WERI-Rb-1 (cell line): ENCODE data around the gene CALML3.

ENCODE experiments used
- DNase-seq: peaks from one replicate; pipeline ENCODE4 v3.0.0-alpha.2; 2020
- H3K27ac ChIP-seq: fragments of 250-450 bp; sonication (Bioruptor Pico); 2 replicates; pipeline ENCODE4 v1.5.1; 2020; ENCODE audit warnings: mild to moderate bottlenecking, moderate library complexity
- H3K27me3 ChIP-seq: fragments of 250-450 bp; sonication (Bioruptor Pico); 2 replicates; pipeline ENCODE4 v1.5.1; 2021; ENCODE audit warnings: mild to moderate bottlenecking, low read depth, moderate library complexity; ENCODE audit not compliant: insufficient read depth, severe bottlenecking
- H3K36me3 ChIP-seq: fragments of 250-450 bp; sonication (Bioruptor Pico); 2 replicates; pipeline ENCODE4 v1.5.1; 2020; ENCODE audit warnings: mild to moderate bottlenecking, moderate library complexity
- H3K4me3 ChIP-seq: 2 replicates; pipeline ENCODE4 v1.5.1; 2011; ENCODE audit warnings: low read depth, mild to moderate bottlenecking, control low read depth, low read length
- H3K9me3 ChIP-seq: fragments of 250-450 bp; sonication (Bioruptor Pico); 2 replicates; pipeline ENCODE4 v1.5.1; 2021; ENCODE audit warnings: mild to moderate bottlenecking, moderate library complexity; ENCODE audit not compliant: severe bottlenecking
- TF ChIP-seq, protein P1 (sequence below): IDR thresholded peaks from 2 replicates; pipeline ENCODE4 v1.5.1; 2011; ENCODE audit warnings: low read depth, mild to moderate bottlenecking, control low read depth, inconsistent platforms, low read length

CALML3 gene

DNA sequence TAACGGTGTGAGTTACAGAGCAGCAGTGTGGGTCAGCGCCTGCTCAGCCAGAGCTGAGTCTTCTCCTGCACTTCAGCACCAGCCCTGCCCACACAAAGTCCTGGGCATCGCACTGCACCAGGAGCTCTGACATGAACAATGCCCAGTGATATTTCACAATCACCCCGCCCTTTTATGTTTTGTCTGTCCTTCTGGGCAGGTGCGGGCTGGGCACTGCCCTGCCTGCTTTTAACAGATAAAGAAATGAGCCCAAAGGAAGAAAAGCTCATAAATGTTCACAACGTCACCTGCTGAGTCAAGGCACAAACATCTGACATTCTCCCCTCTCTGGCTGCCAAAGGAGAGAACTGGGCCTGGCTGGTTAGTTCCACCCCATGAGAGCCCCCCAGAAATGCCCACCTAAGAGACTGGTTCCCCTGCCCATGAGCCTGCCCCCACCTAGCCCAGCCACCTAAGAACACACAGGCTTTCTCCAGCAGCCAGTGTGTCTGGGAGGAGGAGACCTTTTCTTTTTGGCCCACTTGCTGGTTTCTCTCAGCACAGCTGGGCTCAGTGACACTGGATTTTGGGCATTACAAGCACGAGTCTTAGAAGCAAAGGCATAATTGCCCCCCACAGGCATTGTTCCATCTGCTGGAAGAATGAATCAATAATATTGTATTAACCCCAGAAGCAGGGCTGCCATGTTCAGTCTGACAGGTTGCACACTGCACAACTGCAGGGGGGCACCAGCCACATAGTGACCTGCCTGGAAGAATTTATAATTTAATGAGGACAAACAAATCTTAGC lies 22.3 kb downstream of the CALML3 start:
- H3K27me3 ChIP-seq, result no peaks in the 10 kb centered on the region
- DNase-seq, result no peak
- no peak overlapping the region for H3K27ac ChIP-seq
- TF ChIP-seq, protein P1, sequence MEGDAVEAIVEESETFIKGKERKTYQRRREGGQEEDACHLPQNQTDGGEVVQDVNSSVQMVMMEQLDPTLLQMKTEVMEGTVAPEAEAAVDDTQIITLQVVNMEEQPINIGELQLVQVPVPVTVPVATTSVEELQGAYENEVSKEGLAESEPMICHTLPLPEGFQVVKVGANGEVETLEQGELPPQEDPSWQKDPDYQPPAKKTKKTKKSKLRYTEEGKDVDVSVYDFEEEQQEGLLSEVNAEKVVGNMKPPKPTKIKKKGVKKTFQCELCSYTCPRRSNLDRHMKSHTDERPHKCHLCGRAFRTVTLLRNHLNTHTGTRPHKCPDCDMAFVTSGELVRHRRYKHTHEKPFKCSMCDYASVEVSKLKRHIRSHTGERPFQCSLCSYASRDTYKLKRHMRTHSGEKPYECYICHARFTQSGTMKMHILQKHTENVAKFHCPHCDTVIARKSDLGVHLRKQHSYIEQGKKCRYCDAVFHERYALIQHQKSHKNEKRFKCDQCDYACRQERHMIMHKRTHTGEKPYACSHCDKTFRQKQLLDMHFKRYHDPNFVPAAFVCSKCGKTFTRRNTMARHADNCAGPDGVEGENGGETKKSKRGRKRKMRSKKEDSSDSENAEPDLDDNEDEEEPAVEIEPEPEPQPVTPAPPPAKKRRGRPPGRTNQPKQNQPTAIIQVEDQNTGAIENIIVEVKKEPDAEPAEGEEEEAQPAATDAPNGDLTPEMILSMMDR, result no peak
- H3K4me3 ChIP-seq, result no peak overlapping the region
- H3K9me3 ChIP-seq, result no peaks in the 10 kb centered on the region
- no peaks in the 10 kb centered on the region for H3K36me3 ChIP-seq

- Histone ChIP-seq H3K4me3 (no peak overlapping the region), H3K27me3 (no peaks in the 10 kb centered on the region), H3K9me3 (no peaks in the 10 kb centered on the region), H3K36me3 (no peaks in the 10 kb centered on the region), H3K27ac (no peak overlapping the region)
- no peak for DNase-seq
- TF ChIP-seq, protein P1, result no peak
Measured at GRCh38 chr10:5547681-5547930, 22.8 kb downstream of the CALML3 start.

GRCh38 chr10:5547931-5548660 lies 23.3 kb downstream of the CALML3 start:
- TF ChIP-seq, protein P1, result no peak
- DNase-seq, result no peak

DNA sequence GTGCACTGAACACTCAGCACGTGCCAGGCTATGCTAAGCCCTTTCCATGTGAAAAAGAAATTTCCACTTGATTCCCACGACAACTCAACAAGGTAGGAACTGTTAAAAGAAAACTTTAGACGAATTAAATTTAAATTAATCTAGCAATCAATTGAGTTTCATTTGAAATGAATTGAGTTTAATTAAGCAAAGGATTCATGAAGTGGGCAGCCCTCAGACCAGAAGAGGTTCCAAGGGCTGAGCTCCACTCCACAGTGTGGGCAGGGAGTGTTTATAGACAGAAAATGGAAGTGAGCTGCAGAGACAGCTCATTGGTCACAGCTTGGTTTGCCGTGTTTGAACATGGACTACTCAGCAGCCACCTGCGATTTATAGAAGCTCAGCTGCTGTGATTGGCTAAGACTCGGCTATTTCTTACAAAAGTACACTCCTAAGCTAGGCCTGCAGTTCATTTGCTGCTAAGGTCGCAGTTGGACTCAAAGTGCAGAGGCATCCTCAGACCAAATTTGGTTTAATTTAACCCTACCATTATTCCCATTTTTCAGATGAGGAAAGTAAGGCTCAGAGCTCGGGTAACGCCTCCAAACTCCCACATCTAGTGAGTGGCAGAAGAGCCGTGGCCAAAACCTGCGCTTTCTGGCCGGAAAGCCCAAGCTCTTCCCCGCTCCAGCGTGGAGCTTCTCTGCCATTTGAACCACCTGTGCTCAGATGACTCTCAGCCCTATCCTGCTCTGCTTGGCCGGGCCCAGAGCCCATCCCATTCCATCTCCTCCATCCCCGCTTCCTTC lies 24.9 kb downstream of the CALML3 start:
- TF ChIP-seq, protein P1, result no peak
- H3K36me3 ChIP-seq, result no peaks in the 10 kb centered on the region
- H3K4me3 ChIP-seq, result no peak overlapping the region

More at GRCh38 chr10:5547931-5548660, 23.3 kb downstream of the CALML3 start:
- Histone ChIP-seq H3K27ac (no peak overlapping the region), H3K27me3 (no peaks in the 10 kb centered on the region), H3K4me3 (no peak overlapping the region), H3K9me3 (no peaks in the 10 kb centered on the region), H3K36me3 (no peaks in the 10 kb centered on the region)

DNA sequence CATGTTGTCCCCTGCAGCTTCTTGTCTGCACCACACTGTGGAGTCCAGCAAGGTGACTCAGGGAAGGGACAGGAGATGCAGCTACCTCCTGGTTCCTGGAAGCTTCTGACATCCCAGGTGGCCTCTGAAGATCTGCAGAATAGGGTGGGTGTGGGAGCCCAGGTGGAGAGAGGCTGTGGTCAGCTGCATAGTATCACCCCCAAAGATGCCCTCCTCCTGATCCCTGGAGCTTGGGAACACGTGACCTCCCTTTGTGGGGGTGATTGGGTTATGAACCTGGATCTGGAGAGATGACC lies 25.4 kb downstream of the CALML3 start:
- TF ChIP-seq, protein P1, result no peak
- Histone ChIP-seq H3K4me3 (no peak overlapping the region), H3K36me3 (no peaks in the 10 kb centered on the region), H3K27me3 (no peaks in the 10 kb centered on the region), H3K27ac (no peak overlapping the region), H3K9me3 (no peaks in the 10 kb centered on the region)
- no peak for DNase-seq

More for the DNA sequence above, 24.9 kb downstream of the CALML3 start:
- Histone ChIP-seq H3K27ac (no peak overlapping the region), H3K9me3 (no peaks in the 10 kb centered on the region), H3K27me3 (no peaks in the 10 kb centered on the region)
- DNase-seq, result no peak
